OCI-LY1 (cell line): ENCODE measurements around the gene YEATS2.

Experiments used
- EZH2 ChIP-seq: fragments of 200-600 bp; sonication (generic), shearing (Covaris generic); IDR thresholded peaks from 2 replicates; pipeline ENCODE4 v1.8.0; 2017; ENCODE audit warnings: borderline replicate concordance, mixed run types, mild to moderate bottlenecking, antibody characterized with exemption, low read length, moderate library complexity, mixed read lengths
- TF ChIP-seq, protein P1 (sequence below): fragments of 200-600 bp; sonication (generic), shearing (Covaris generic); IDR thresholded peaks from 2 replicates; pipeline ENCODE4 v1.5.1; 2017; ENCODE audit warnings: mild to moderate bottlenecking, antibody characterized with exemption, low read length, moderate library complexity, mixed read lengths

DNA sequence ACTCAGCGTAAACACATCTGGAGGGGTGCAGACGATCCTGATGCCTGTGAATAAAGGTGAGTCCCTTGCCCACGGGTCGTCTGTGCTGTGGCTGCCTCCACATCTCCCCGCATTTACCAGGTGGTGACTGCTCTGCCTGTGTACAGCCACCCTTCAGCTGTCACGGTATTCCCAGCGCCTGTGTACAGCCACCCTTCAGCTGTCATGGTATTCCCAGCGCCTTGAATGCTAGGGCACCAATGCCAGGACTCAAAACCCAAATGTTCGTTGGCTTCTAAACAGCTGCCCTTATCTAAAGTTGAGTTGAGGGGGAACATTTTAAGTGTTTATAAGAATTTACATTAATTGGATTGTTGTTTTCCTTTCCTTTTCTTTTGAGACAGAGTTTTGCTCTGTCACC lies 100.4 kb downstream of the YEATS2 start:
- TF ChIP-seq EZH2 = no peak
- TF ChIP-seq, protein P1, sequence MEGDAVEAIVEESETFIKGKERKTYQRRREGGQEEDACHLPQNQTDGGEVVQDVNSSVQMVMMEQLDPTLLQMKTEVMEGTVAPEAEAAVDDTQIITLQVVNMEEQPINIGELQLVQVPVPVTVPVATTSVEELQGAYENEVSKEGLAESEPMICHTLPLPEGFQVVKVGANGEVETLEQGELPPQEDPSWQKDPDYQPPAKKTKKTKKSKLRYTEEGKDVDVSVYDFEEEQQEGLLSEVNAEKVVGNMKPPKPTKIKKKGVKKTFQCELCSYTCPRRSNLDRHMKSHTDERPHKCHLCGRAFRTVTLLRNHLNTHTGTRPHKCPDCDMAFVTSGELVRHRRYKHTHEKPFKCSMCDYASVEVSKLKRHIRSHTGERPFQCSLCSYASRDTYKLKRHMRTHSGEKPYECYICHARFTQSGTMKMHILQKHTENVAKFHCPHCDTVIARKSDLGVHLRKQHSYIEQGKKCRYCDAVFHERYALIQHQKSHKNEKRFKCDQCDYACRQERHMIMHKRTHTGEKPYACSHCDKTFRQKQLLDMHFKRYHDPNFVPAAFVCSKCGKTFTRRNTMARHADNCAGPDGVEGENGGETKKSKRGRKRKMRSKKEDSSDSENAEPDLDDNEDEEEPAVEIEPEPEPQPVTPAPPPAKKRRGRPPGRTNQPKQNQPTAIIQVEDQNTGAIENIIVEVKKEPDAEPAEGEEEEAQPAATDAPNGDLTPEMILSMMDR = no peak
